MM.1S (cell line): Measurements from ENCODE around the gene RAVER1.

Experiments used
- DNase-seq: peaks from one replicate; pipeline ENCODE4 v3.0.0-alpha.2; 2015
- H2AFZ ChIP-seq: fragments of 300-600 bp; sonication (generic); 2 replicates; pipeline ENCODE4 v1.6.0; 2016; ENCODE audit warnings: antibody characterized with exemption, low read length
- H3F3A ChIP-seq: fragments of 300-600 bp; sonication (generic); 2 replicates; pipeline ENCODE4 v1.6.1; 2016; ENCODE audit warnings: mild to moderate bottlenecking, antibody characterized with exemption, low read length, moderate library complexity, mixed read lengths; ENCODE audit not compliant: insufficient read depth
- H3K27ac ChIP-seq: fragments of 300-600 bp; sonication (generic); 2 replicates; pipeline ENCODE4 v1.5.1; 2016; ENCODE audit warnings: mild to moderate bottlenecking, low read length
- H3K27me3 ChIP-seq: fragments of 300-600 bp; sonication (generic); replicated peaks from 2 replicates; pipeline ENCODE4 v1.6.0; 2016; ENCODE audit warnings: low read length; ENCODE audit not compliant: insufficient read depth
- H3K36me3 ChIP-seq: fragments of 300-600 bp; sonication (generic); replicated peaks from 2 replicates; pipeline ENCODE4 v1.6.1; 2016; ENCODE audit warnings: mild to moderate bottlenecking, low read length, mixed read lengths; ENCODE audit not compliant: insufficient read depth
- H3K4me1 ChIP-seq: fragments of 300-600 bp; sonication (generic); 2 replicates; pipeline ENCODE4 v1.6.1; 2016; ENCODE audit warnings: low read length, mixed read lengths
- H3K4me2 ChIP-seq: fragments of 300-600 bp; sonication (generic); 2 replicates; pipeline ENCODE4 v1.6.0; 2016; ENCODE audit warnings: low read depth, low read length
- H3K4me3 ChIP-seq: fragments of 300-600 bp; sonication (generic); 2 replicates; pipeline ENCODE4 v1.5.1; 2016; ENCODE audit warnings: low read length, mixed read lengths
- H3K79me2 ChIP-seq: fragments of 300-600 bp; sonication (generic); 2 replicates; pipeline ENCODE4 v1.6.1; 2016; ENCODE audit warnings: mixed run types, low read length, mixed read lengths
- H3K9ac ChIP-seq: fragments of 300-600 bp; sonication (generic); 2 replicates; pipeline ENCODE4 v1.6.1; 2016; ENCODE audit warnings: low read length, mixed read lengths
- H3K9me2 ChIP-seq: fragments of 300-600 bp; sonication (generic); replicated peaks from 2 replicates; pipeline ENCODE4 v1.6.1; 2016; ENCODE audit warnings: mild to moderate bottlenecking, low read length, mixed read lengths; ENCODE audit not compliant: insufficient read depth
- H3K9me3 ChIP-seq: fragments of 300-600 bp; sonication (generic); replicated peaks from 2 replicates; pipeline ENCODE4 v1.6.1; 2016; ENCODE audit warnings: mild to moderate bottlenecking, low read length, mixed read lengths; ENCODE audit not compliant: insufficient read depth
- H4K20me1 ChIP-seq: fragments of 300-600 bp; sonication (generic); 2 replicates; pipeline ENCODE4 v1.6.1; 2016; ENCODE audit warnings: mild to moderate bottlenecking, low read length, moderate library complexity, mixed read lengths; ENCODE audit not compliant: insufficient read depth
- EZH2 ChIP-seq: fragments of 300-600 bp; sonication (generic); optimal IDR thresholded peaks from 2 replicates; pipeline ENCODE3; 2017; ENCODE audit warnings: low read depth, mild to moderate bottlenecking, antibody characterized with exemption, low read length, mixed read lengths
- EZH2phosphoT487 ChIP-seq: fragments of 300-600 bp; sonication (generic); IDR thresholded peaks from 2 replicates; pipeline ENCODE4 v1.6.1; 2018; ENCODE audit warnings: antibody characterized with exemption, low read length
- TF ChIP-seq, protein P1 (sequence below): fragments of 300-600 bp; sonication (generic); IDR thresholded peaks from 2 replicates; pipeline ENCODE4 v1.5.1; 2016; ENCODE audit warnings: antibody characterized with exemption, low read length, mixed read lengths

Gene RAVER1

DNA sequence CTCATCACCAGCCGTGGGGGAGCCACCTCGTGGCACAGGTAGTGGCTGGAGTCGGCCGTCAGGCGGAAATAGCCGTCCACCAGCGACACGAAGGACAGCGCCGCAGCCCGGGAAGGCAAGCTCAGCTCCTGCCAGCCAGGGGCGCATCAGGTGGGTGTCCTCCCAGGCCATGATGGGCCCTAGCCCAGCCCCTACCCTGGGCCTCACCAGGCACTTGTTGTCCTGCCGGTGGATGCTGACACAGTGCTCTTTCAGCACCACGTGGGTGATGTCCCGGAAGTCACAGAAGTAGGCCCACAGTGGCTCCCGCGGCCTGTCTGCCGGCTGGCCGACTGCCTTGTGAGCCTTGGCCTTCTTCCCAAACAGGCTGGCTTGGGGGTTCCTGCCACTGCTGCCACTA lies 31.3 kb upstream of the RAVER1 start:
- no peaks in the 10 kb centered on the region for H3K9me3 ChIP-seq
- H3K79me2 ChIP-seq: no peaks in the 10 kb centered on the region; the same call in 1 of the 2 replicates
- H3K9ac ChIP-seq: no peak overlapping the region
- no peaks in the 10 kb centered on the region for H3F3A ChIP-seq
- no peaks in the 10 kb centered on the region for H3K27me3 ChIP-seq
- no peaks in the 10 kb centered on the region for H3K36me3 ChIP-seq
- no peaks in the 10 kb centered on the region for H4K20me1 ChIP-seq
- no peaks in the 10 kb centered on the region for H3K4me1 ChIP-seq
- no peak for DNase-seq
- H3K27ac ChIP-seq: no peak overlapping the region
- no peak overlapping the region for H2AFZ ChIP-seq
- no peak overlapping the region for H3K4me3 ChIP-seq
- H3K4me2 ChIP-seq: no peak overlapping the region
- no peaks in the 10 kb centered on the region for H3K9me2 ChIP-seq
- TF ChIP-seq, protein P1, sequence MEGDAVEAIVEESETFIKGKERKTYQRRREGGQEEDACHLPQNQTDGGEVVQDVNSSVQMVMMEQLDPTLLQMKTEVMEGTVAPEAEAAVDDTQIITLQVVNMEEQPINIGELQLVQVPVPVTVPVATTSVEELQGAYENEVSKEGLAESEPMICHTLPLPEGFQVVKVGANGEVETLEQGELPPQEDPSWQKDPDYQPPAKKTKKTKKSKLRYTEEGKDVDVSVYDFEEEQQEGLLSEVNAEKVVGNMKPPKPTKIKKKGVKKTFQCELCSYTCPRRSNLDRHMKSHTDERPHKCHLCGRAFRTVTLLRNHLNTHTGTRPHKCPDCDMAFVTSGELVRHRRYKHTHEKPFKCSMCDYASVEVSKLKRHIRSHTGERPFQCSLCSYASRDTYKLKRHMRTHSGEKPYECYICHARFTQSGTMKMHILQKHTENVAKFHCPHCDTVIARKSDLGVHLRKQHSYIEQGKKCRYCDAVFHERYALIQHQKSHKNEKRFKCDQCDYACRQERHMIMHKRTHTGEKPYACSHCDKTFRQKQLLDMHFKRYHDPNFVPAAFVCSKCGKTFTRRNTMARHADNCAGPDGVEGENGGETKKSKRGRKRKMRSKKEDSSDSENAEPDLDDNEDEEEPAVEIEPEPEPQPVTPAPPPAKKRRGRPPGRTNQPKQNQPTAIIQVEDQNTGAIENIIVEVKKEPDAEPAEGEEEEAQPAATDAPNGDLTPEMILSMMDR: no peak
- no peak for TF ChIP-seq EZH2phosphoT487
- no peak for TF ChIP-seq EZH2

DNA sequence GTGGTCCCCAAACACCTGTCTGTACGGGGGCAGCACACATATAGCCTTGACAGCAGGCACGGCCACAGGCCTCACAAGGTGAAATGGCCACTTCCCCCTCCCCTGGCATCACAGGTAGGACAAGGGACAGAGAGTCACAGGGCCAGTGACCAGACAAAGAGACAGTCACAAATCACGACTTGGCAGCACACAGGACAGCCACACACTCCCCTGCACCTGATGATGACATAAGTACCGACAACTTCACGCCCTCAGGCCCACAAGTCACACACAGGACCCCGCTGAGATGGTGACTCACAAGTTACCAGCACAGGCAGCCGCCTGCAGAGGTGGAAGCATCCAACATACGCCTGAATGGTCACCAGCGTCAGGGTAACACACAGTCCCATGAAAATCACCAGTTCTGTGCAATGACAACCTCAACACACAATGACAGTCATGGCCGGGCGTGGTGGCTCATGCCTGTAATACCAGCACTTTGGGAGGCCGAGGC lies 30.5 kb upstream of the RAVER1 start:
- TF ChIP-seq EZH2phosphoT487: no peak
- TF ChIP-seq EZH2: no peak
- TF ChIP-seq, protein P1: no peak

DNA sequence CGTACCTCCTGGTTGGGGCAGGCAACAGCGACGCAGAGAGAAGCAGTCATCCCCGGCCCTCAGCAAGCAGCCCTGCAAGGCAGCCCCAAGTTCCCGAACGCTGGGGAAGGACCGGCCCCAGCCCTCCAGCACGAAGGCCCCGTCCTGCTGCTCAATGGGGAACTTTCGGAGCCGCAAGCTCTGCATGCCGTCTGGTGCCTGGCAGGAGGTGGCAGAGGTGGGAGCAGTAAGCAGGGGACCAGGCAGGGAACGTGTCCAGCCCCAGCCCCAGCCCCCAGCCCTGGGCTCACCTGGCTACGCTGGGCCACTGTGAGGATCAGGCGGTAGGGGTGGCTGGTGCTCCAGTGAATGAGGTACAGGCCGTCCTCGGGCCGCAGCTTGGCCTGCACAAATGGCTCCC lies 28.9 kb upstream of the RAVER1 start:
- Histone ChIP-seq H4K20me1 (no peaks in the 10 kb centered on the region), H3K79me2 (no peaks in the 10 kb centered on the region), H3K4me1 (no peaks in the 10 kb centered on the region), H3K4me3 (no peak overlapping the region), H3K27ac (no peak overlapping the region), H3K27me3 (no peaks in the 10 kb centered on the region), H3K4me2 (no peak overlapping the region), H3F3A (0 out of 2 replicates have a peak, but pooled peaks cover 3% of the 10 kb centered on the region), H3K9me2 (no peaks in the 10 kb centered on the region), H2AFZ (no peak overlapping the region), H3K36me3 (no peaks in the 10 kb centered on the region), H3K9me3 (no peaks in the 10 kb centered on the region), H3K9ac (no peak overlapping the region)
- DNase-seq: no peak
- TF ChIP-seq EZH2 (no peak), EZH2phosphoT487 (no peak)
- TF ChIP-seq, protein P1: no peak

More for the DNA sequence above, 30.5 kb upstream of the RAVER1 start:
- Histone ChIP-seq H4K20me1 (no peaks in the 10 kb centered on the region), H2AFZ (no peak overlapping the region), H3K79me2 (no peaks in the 10 kb centered on the region), H3K27me3 (no peaks in the 10 kb centered on the region), H3K4me3 (no peak overlapping the region), H3K9me3 (no peaks in the 10 kb centered on the region), H3K9ac (no peak overlapping the region), H3K36me3 (no peaks in the 10 kb centered on the region), H3F3A (no peaks in the 10 kb centered on the region), H3K27ac (no peak overlapping the region), H3K9me2 (no peaks in the 10 kb centered on the region), H3K4me1 (no peaks in the 10 kb centered on the region), H3K4me2 (no peak overlapping the region)
- DNase-seq: no peak
